Keratinocyte (primary cell): Measurements from ENCODE around the gene SLCO3A1. TPM values are rescaled to one million over a fixed set of nuclear protein-coding genes. Genes with fewer than 3 reads are reported as not detected.

Experiments used
- DNase-seq: peaks from one replicate; pipeline ENCODE4 v3.0.0-alpha.2; 2011; ENCODE audit warnings: low read depth, missing footprints, low spot score
- FAIRE-seq: peaks from 2 replicates; lab custom pipeline; 2011; peaks lifted over from hg19 to GRCh38; lab: Jason Lieb, UNC
- H2AFZ ChIP-seq: 2 replicates; pipeline ENCODE4 v1.6.0; 2012; ENCODE audit warnings: low read length, control low read depth, inconsistent platforms; ENCODE audit not compliant: control insufficient read depth
- H3K27ac ChIP-seq: 2 replicates; pipeline ENCODE4 v1.5.1; 2011; ENCODE audit warnings: low read length; ENCODE audit not compliant: control insufficient read depth, insufficient read depth
- H3K27me3 ChIP-seq: 3 replicates; pipeline ENCODE4 v1.6.0; 2011; ENCODE audit warnings: low read length; ENCODE audit not compliant: control insufficient read depth, insufficient read depth; ENCODE audit errors: extremely low read depth
- H3K36me3 ChIP-seq, 2 experiments: 2 replicates in 1 of 2; 3 replicates in 1 of 2; pipeline ENCODE4 v1.5.1; 2011; ENCODE audit warnings: low read length in 2 of 2, mild to moderate bottlenecking in 1 of 2; ENCODE audit not compliant: control insufficient read depth in 2 of 2, insufficient read depth in 2 of 2; ENCODE audit errors: extremely low read depth in 1 of 2
- H3K4me1 ChIP-seq: 3 replicates; pipeline ENCODE4 v1.5.1; 2011; ENCODE audit warnings: low read length; ENCODE audit not compliant: control insufficient read depth, insufficient read depth; ENCODE audit errors: extremely low read depth
- H3K4me2 ChIP-seq: 3 replicates; pipeline ENCODE4 v1.6.0; 2011; ENCODE audit warnings: low read depth, low read length; ENCODE audit not compliant: control insufficient read depth, insufficient read depth; ENCODE audit errors: extremely low read depth
- H3K4me3 ChIP-seq, 3 experiments: fragments of 200-600 bp in 1 of 3; sonication (generic) in 1 of 3; 2 replicates in 2 of 3; 3 replicates in 1 of 3; pipeline ENCODE4 v1.5.1; 2011 to 2016; ENCODE audit warnings: low read length in 3 of 3, mild to moderate bottlenecking in 3 of 3, control low read depth in 2 of 3, inconsistent platforms in 1 of 3, low read depth in 1 of 3, mixed read lengths in 1 of 3, mixed run types in 1 of 3, moderate library complexity in 1 of 3; ENCODE audit not compliant: control insufficient read depth in 2 of 3, insufficient read depth in 2 of 3; ENCODE audit errors: extremely low read depth in 1 of 3
- H3K79me2 ChIP-seq: 2 replicates; pipeline ENCODE4 v1.6.0; 2012; ENCODE audit warnings: low read length; ENCODE audit not compliant: control insufficient read depth, insufficient read depth
- H3K9ac ChIP-seq: 3 replicates; pipeline ENCODE4 v1.6.0; 2011; ENCODE audit warnings: low read length; ENCODE audit not compliant: control insufficient read depth, insufficient read depth; ENCODE audit errors: extremely low read depth
- H3K9me1 ChIP-seq: 3 replicates; pipeline ENCODE4 v1.6.0; 2011; ENCODE audit warnings: low read length; ENCODE audit not compliant: control insufficient read depth, insufficient read depth; ENCODE audit errors: extremely low read depth
- H3K9me3 ChIP-seq: 2 replicates; pipeline ENCODE4 v1.5.1; 2012; ENCODE audit warnings: low read depth, low read length; ENCODE audit not compliant: control insufficient read depth
- H4K20me1 ChIP-seq: 3 replicates; pipeline ENCODE4 v1.6.0; 2011; ENCODE audit warnings: low read length; ENCODE audit not compliant: control insufficient read depth, insufficient read depth; ENCODE audit errors: extremely low read depth
- CTCF ChIP-seq, 3 experiments: IDR thresholded peaks in 1 of 3; conservative IDR thresholded peaks in 1 of 3; optimal IDR thresholded peaks in 1 of 3; 2 replicates in 2 of 3; 3 replicates in 1 of 3; pipeline versions ENCODE3 to v1.5.1; 2011; ENCODE audit warnings: low read length in 3 of 3, mild to moderate bottlenecking in 3 of 3, moderate library complexity in 2 of 3, control low read depth in 1 of 3, inconsistent platforms in 1 of 3; ENCODE audit not compliant: insufficient read depth in 2 of 3; ENCODE audit errors: extremely low read depth in 1 of 3
- EZH2 ChIP-seq: IDR thresholded peaks from one replicate; pipeline ENCODE4 v1.6.1; 2012; ENCODE audit warnings: inconsistent platforms, mild to moderate bottlenecking, low read length, moderate library complexity
- dilution Hi-C: fragments of 300-500 bp; cut with MboI; formaldehyde crosslinking; loops from one replicate; pipeline ENCODE4 v1.7.0; 2020; ENCODE audit warnings: low sequenced_read_pairs; ENCODE audit not compliant: extremely low pct_ligation_motif_present
- polyA plus RNA-seq, 5 experiments: library from polyadenylated mRNA; depleted of rRNA in 3 of 5; stranded (reverse) in 3 of 5; stranded (forward) in 1 of 5; unstranded in 1 of 5; fragments of >200 nt; gene quantifications; 1 replicate in 1 of 5; 2 replicates in 3 of 5; 3 replicates in 1 of 5; pipeline versions ENCODE4 v1.2.1 to v1.2.3, GENCODE V29; 2011 to 2012; ENCODE audit warnings: missing spikeins in 2 of 5, low read depth in 1 of 5, low replicate concordance in 1 of 5

The SLCO3A1 gene
- polyA plus RNA-seq, 1 donor (not counting 4 experiments of a cell fraction or from before 2014, with no cell fraction given), result 21.3 TPM

- H2AFZ ChIP-seq, result no peak overlapping the region
- H3K27ac ChIP-seq, result no peak overlapping the region
- TF ChIP-seq CTCF (optimal IDR thresholded peaks at IDR 0.05 in 1 of 3, IDR thresholded peaks at IDR 0.05 in 1 of 3, conservative IDR thresholded peaks at IDR 0.05 in 1 of 3; ENCODE audit: extremely low read depth in 1 of 3, insufficient read depth in 2 of 3, low read length in 3 of 3), result no peak
- dilution Hi-C loops, result no loop called here
- H4K20me1 ChIP-seq, result no peaks in the 10 kb centered on the region
- no peaks in the 10 kb centered on the region for H3K4me1 ChIP-seq
- FAIRE-seq (no peak), DNase-seq (no peak)
- H3K9ac ChIP-seq, result no peak overlapping the region
- H3K79me2 ChIP-seq, result no peaks in the 10 kb centered on the region
- no peak overlapping the region for H3K4me2 ChIP-seq
- no peaks in the 10 kb centered on the region for H3K27me3 ChIP-seq
- no peaks in the 10 kb centered on the region for H3K9me1 ChIP-seq
- no peak overlapping the region for H3K4me3 ChIP-seq
- peaks cover 0 to 1% of the 10 kb centered on the region in 2 experiments for H3K36me3 ChIP-seq
- no peaks in the 10 kb centered on the region for H3K9me3 ChIP-seq
These were observed 312.5 kb downstream of the SLCO3A1 start for GRCh38 chr15:92166029-92166428.

- DNase-seq, result no peak
- Histone ChIP-seq H4K20me1 (no peaks in the 10 kb centered on the region), H3K36me3 (peaks cover 0 to 1% of the 10 kb centered on the region in 2 experiments), H3K9me3 (no peaks in the 10 kb centered on the region), H2AFZ (no peak overlapping the region), H3K4me1 (no peaks in the 10 kb centered on the region), H3K9ac (no peak overlapping the region), H3K4me3 (no peak overlapping the region), H3K4me2 (no peak overlapping the region), H3K79me2 (no peaks in the 10 kb centered on the region), H3K9me1 (no peaks in the 10 kb centered on the region), H3K27me3 (no peaks in the 10 kb centered on the region), H3K27ac (no peak overlapping the region)
- TF ChIP-seq CTCF (optimal IDR thresholded peaks at IDR 0.05 in 1 of 3, IDR thresholded peaks at IDR 0.05 in 1 of 3, conservative IDR thresholded peaks at IDR 0.05 in 1 of 3; ENCODE audit: extremely low read depth in 1 of 3, insufficient read depth in 2 of 3, low read length in 3 of 3) (no peak), EZH2 (no peak)
- dilution Hi-C loops, result no loop called here
- FAIRE-seq, result no peak
These were observed 313.4 kb downstream of the SLCO3A1 start for GRCh38 chr15:92166751-92167405.
